ENCODE results near the gene UBAP1.
"Not testable (repeated sequence)": the region's sequence is repeated elsewhere in the genome, so short reads cannot be mapped to it uniquely, and the experiment has no call there.

UBAP1 gene

DNA sequence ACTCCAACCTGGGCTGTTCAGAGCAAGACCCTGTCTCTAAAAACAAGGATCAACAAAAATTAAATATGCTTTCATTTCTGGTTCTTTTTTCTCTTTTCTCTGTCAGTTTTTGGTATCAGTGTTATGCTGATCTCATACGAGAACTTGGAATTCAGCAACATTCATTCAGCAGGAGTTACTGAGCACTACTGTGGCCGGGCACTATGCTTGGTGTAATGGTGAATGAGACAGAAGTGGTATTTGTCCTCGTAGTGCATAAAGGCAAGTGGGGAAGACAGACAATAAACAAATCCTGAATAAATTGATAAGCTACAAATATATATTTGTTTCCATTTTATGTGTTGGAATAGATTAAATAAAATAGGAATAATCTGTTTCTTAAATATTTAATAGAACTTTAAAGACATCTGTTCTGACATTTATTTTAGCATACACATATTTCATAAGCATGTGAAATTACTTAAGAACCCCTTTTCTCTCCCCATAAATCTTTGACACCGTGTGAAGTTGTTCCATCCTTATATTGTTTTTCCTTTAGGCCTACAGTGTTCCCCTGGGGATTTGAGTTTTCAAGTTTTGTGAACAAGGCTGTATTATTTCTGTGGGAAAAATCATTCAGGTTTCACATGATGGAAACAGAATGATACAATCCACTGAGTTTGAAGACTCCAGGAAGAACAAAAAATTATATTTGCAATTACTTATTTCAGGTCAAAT lies 24.6 kb downstream of the UBAP1 start:
- TF ChIP-seq, protein P1, sequence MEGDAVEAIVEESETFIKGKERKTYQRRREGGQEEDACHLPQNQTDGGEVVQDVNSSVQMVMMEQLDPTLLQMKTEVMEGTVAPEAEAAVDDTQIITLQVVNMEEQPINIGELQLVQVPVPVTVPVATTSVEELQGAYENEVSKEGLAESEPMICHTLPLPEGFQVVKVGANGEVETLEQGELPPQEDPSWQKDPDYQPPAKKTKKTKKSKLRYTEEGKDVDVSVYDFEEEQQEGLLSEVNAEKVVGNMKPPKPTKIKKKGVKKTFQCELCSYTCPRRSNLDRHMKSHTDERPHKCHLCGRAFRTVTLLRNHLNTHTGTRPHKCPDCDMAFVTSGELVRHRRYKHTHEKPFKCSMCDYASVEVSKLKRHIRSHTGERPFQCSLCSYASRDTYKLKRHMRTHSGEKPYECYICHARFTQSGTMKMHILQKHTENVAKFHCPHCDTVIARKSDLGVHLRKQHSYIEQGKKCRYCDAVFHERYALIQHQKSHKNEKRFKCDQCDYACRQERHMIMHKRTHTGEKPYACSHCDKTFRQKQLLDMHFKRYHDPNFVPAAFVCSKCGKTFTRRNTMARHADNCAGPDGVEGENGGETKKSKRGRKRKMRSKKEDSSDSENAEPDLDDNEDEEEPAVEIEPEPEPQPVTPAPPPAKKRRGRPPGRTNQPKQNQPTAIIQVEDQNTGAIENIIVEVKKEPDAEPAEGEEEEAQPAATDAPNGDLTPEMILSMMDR (conservative IDR thresholded peaks at IDR 0.05), result no peak

DNA sequence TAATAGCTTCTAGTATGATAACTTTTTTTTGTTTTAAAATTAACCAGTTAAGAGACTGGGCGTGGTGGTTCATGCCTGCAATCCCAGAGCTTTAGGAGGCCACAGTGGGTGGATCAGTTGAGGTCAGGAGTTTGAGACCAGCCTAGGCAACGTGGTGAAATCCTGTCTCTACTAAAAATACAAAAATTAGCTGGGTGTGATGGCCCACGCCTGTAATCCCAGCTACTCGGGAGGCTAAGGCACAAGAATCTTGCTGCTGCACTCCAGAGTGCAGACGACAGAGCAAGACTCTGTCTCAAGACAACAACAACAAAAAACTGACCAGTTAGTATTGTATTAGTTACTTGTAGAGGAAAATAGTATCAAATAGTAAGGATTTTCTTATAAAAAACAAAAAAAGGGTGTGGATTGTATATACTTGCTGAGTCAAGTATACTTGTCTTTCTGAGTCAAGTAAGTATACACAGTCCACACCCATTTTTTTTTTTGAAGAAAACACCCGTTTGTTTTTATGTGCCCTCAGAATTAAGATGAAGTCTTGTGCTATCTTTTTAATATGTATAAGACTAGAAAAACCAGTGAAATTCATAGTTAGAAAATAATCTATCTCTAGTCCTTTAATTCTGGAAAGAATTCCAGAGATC lies 25.3 kb downstream of the UBAP1 start:
- H3K27ac ChIP-seq, result no peak overlapping the region
- TF ChIP-seq, protein P1 (conservative IDR thresholded peaks at IDR 0.05), result no peak

More for the DNA sequence above, 24.6 kb downstream of the UBAP1 start:
- H3K27ac ChIP-seq, result no peak overlapping the region

DNA sequence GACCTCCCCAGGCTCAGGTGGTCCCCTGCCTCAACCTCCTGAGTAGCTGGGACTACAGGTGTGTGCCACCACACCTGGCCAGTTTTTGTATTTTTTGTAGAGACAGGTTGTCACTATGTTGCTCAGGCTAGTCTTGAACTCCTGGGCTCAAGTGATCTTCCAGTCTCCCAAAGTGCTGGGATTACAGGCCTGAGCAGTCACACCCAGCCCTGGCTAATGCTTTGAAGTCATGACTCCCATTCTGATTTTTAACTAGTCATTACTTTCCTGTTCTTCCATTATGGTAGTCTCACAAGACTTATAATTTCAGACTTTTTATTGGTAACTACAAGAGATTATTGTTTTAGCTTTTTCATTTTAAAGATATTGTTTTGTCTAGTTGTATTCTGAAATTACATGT lies 26.3 kb downstream of the UBAP1 start:
- TF ChIP-seq, protein P1 (conservative IDR thresholded peaks at IDR 0.05), result no peak
- no peak overlapping the region for H3K27ac ChIP-seq

DNA sequence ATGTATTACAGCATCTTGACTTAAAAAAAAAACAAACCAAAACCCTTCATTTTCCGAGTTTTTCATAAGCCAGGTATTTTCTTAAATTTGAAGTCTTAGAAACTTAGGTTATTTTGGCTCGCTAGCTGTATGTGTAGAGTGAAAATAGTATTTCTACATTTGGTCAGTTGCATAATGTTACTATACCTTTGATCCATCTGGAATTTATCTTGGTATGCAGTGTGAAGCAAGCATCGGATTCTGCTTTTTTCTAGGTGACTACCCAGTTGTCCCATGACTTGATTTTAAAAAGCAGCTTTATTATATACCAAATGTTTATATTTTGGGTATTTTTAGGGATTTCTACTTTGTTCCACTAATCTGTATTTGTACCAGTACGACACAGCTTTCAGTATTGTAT lies 27.7 kb downstream of the UBAP1 start:
- TF ChIP-seq, protein P1 (conservative IDR thresholded peaks at IDR 0.05), result no peak

DNA sequence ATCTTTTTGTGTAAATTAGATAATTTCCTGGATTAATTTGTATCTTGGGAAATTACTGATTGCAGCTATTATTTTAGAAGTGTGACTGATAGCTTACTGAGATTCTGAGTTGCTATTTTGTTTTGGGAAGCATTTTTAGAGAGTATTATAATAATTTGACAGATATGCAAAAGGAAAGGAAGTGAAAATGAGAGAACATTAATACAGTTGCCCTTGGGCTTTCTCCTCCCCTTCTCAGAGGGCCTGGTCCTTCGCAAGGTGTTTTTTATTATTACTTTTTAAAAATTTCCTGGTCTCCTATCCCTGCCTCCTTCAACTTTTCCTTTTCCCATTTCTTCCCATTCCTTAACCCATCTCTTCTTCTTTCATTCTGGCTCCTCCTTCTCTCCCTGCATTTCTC lies 32.6 kb downstream of the UBAP1 start:
- TF ChIP-seq, protein P1 (conservative IDR thresholded peaks at IDR 0.05), result no peak
- H3K27ac ChIP-seq, result no peak overlapping the region

More for the DNA sequence above, 27.7 kb downstream of the UBAP1 start:
- H3K27ac ChIP-seq, result no peak overlapping the region

DNA sequence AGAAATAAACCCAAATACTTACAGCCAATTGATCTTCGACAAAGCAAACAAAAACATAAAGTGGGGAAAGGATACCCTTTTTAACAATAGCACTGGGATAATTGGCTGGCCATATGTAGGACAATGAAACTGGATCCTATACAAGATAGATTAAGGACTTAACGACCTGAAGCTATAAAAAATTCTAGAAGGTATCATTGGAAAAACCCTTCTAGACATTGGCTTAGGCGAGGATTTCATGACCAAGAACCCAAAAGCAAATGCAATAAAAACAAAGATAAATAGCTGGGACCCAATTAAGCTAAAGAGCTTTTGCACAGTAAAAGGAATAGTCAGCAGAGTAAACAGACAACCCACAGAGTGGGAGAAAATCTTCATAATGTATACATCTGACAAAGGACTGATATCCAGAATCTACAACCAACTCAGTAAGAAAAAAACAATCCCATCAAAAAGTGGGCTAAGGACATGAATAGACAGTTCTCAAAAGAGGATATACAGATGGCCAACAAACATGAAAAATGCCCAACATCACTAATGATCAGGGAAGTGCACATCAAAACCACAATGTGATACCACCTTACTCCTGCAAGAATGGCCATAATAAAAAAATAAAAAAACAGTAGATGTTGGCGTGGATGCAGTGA lies 35.6 kb downstream of the UBAP1 start:
- H3K27ac ChIP-seq, result not testable (repeated sequence)

DNA sequence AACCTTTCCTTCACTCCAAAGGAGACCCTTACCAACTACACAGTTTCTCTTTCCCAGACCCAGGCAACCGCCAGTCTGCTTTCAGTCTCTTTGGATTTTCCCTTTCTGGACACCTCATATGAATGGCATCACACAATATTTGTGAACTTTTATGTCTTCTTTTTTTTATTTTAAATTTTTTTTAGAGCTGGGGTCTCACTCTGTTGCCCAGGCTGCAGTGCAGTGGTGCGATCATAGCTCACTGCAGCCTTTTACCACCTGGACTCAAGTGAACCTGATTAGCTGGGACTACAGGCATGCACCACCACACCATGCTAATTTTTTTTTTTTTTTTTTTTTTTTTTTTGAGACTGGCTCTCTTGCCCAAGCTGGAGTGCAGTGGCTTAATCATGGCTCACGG lies 37.5 kb downstream of the UBAP1 start:
- TF ChIP-seq, protein P1 (conservative IDR thresholded peaks at IDR 0.05), result no peak
- H3K27ac ChIP-seq, result no peak overlapping the region

DNA sequence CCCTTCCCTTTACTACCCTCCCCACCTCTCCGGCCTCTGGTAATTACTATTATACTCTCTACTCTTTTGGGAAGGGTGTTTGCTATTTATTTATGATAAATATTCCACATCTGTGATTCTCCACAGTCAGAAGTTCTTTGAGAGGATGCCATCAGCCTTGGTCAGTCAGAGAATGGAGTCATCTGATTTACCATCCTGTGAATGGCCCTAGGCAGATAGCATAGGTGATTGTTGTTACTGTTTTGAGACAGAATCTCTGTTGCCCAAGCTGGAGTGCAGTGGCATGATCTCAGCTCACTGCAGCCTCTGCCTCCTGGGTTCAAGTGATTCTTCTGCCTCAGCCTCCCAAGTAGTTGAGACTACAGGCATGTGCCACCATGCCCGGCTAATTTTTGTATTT lies 38.2 kb downstream of the UBAP1 start:
- not testable (repeated sequence) for H3K27ac ChIP-seq

Measured in VCaP (cell line).